GM12878 (cell line): ENCODE measurements around the gene CAPN7.

Source experiments
- ATF2 ChIP-seq: IDR thresholded peaks from 2 replicates; pipeline ENCODE4 v1.6.1; 2012; ENCODE audit warnings: low read length, inconsistent platforms
- BRCA1 ChIP-seq: IDR thresholded peaks from 2 replicates; pipeline ENCODE4 v1.6.1; 2011; ENCODE audit warnings: low read depth, low read length, improper control_type of control experiment
- CTCF ChIP-seq, 3 experiments: IDR thresholded peaks in 2 of 3; conservative IDR thresholded peaks in 1 of 3; 2 replicates each; pipeline ENCODE4 v1.5.1; 2011; ENCODE audit warnings: low read depth in 3 of 3, low read length in 3 of 3, mild to moderate bottlenecking in 3 of 3, control low read depth in 2 of 3, moderate library complexity in 2 of 3, inconsistent platforms in 1 of 3, mixed read lengths in 1 of 3; ENCODE audit not compliant: control insufficient read depth in 2 of 3, insufficient read depth in 1 of 3; ENCODE audit errors: extremely low read depth in 1 of 3
- ESRRA ChIP-seq: IDR thresholded peaks from 2 replicates; pipeline ENCODE4 v1.6.1; 2012; ENCODE audit warnings: mild to moderate bottlenecking, low read length, improper control_type of control experiment
- POLR2A ChIP-seq: IDR thresholded peaks from 2 replicates; pipeline ENCODE4 v1.6.1; 2011; ENCODE audit warnings: low read depth, mild to moderate bottlenecking, low read length
- POLR2AphosphoS5 ChIP-seq: IDR thresholded peaks from 2 replicates; pipeline ENCODE4 v1.6.1; 2011; ENCODE audit warnings: mild to moderate bottlenecking, low read length, inconsistent platforms
- RAD21 ChIP-seq: IDR thresholded peaks from 2 replicates; pipeline ENCODE4 v1.6.1; 2011; ENCODE audit warnings: mild to moderate bottlenecking, low read depth, low read length, moderate library complexity; ENCODE audit not compliant: insufficient read depth
- REST ChIP-seq: IDR thresholded peaks from 2 replicates; pipeline ENCODE4 v1.6.1; 2012; ENCODE audit warnings: mild to moderate bottlenecking, low read depth, low read length
- SUZ12 ChIP-seq: fragments of 200-600 bp; sonication (generic); IDR thresholded peaks from one replicate; pipeline ENCODE4 v1.6.1; 2018; ENCODE audit warnings: antibody characterized with exemption, mild to moderate bottlenecking; ENCODE audit not compliant: unreplicated experiment
- ZBTB4 ChIP-seq: fragments of 450-650 bp; formaldehyde crosslinking; IDR thresholded peaks from 2 replicates; pipeline ENCODE4 v1.4.0; 2022; ENCODE audit warnings: mild to moderate bottlenecking, moderate library complexity
- ZBTB40 ChIP-seq: fragments of 450-650 bp; IDR thresholded peaks from 2 replicates; pipeline ENCODE4 v1.6.1; 2016; ENCODE audit warnings: mild to moderate bottlenecking, moderate library complexity, borderline replicate concordance

GRCh38 chr3:15157441-15157840 is 48.6 kb upstream of the CAPN7 start:
- no peak for TF ChIP-seq BRCA1
- TF ChIP-seq CTCF (IDR thresholded peaks at IDR 0.05 in 2 of 3, conservative IDR thresholded peaks at IDR 0.05 in 1 of 3; ENCODE audit: control insufficient read depth in 2 of 3, extremely low read depth in 1 of 3, insufficient read depth in 1 of 3, low read depth in 3 of 3, low read length in 3 of 3), result no peak
- TF ChIP-seq POLR2AphosphoS5, result no peak
- no peak for TF ChIP-seq SUZ12
- no peak for TF ChIP-seq REST
- no peak for TF ChIP-seq ATF2
- TF ChIP-seq ZBTB4 (CRISPR knock-in tag), result no peak
- no peak for TF ChIP-seq ESRRA
- no peak for TF ChIP-seq ZBTB40
- no peak for TF ChIP-seq RAD21
- no peak for TF ChIP-seq POLR2A
